Prostate gland (tissue), 2 donors: Measurements from ENCODE around the gene SLC13A3.
"Not testable (repeated sequence)": the region's sequence is repeated elsewhere in the genome, so short reads cannot be mapped to it uniquely, and the experiment has no call there.

Source experiments
- CTCF ChIP-seq, 4 experiments: fragments of 200-600 bp in 2 of 4; fragments of 450-650 bp in 2 of 4; sonication (generic) in 2 of 4; IDR thresholded peaks; 1 replicate in 3 of 4; 2 replicates in 1 of 4; pipeline ENCODE4 v1.5.1; 2016 to 2019; ENCODE audit warnings: antibody characterized with exemption in 4 of 4, mild to moderate bottlenecking in 2 of 4, moderate library complexity in 2 of 4
- POLR2A ChIP-seq: fragments of 450-650 bp; IDR thresholded peaks from one replicate; pipeline ENCODE4 v1.6.1; 2016; ENCODE audit warnings: antibody characterized with exemption, mild to moderate bottlenecking

DNA sequence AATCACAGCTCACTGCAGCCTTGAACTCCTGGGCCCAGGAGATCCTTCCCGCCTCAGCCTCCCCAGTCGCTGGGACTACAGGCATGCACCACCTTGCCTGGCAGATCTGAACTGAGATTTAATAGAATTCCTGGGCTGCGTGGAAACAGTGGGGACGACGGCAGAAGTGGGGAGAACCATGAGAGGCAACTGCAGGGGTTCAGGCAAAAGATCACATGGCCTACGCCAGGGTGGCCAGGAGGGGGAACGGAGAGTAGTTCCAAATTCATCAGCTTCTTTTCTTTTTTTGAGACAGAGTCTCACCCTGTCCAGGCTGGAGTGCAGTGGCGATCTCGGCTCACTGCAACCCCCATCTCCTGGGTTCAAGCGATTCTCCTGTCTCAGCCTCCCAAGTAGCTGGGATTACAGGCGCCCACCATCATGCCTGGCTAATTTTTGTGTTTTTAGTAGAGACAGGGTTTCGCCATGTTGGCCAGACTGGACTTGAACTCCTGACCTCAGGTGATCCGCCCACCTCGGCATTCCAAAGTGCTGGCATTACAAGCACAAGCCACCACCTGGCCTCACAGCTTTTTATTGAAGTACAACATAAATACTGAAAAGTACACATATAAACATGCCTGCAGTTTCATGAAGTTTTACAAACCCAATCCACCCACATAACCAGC is 25.5 kb upstream of the SLC13A3 start:
- not testable (repeated sequence) for TF ChIP-seq CTCF (IDR thresholded peaks at IDR 0.05); POLR2A
